Fibroblast of lung (primary cell): ENCODE data around the gene RUSC2.

Experiments
- CTCF ChIP-seq, 2 donors: IDR thresholded peaks in 1 of 2; conservative IDR thresholded peaks in 1 of 2; 1 replicate in 1 of 2; 2 replicates in 1 of 2; pipeline ENCODE4 v1.5.1; 2011 to 2012; ENCODE audit warnings: low read length in 2 of 2, control low read depth in 1 of 2, inconsistent platforms in 1 of 2, low read depth in 1 of 2, mild to moderate bottlenecking in 1 of 2
- EZH2 ChIP-seq: IDR thresholded peaks from 2 replicates; pipeline ENCODE4 v1.5.1; 2012; ENCODE audit warnings: low read length, control low read depth, mild to moderate bottlenecking; ENCODE audit errors: missing control alignments

- TF ChIP-seq CTCF (conservative IDR thresholded peaks at IDR 0.05 in 1 of 2, IDR thresholded peaks at IDR 0.05 in 1 of 2; ENCODE audit: low read depth in 1 of 2, low read length in 2 of 2) (no peak), EZH2 (no peak)
These were observed 13.3 kb upstream of the RUSC2 start for GRCh38 chr9:35476596-35476995.
